ENCODE data around the gene SUSD6. TPM values are rescaled to one million over a fixed set of nuclear protein-coding genes. Genes with fewer than 3 reads are reported as not detected.

SUSD6 gene
- total and polyA plus RNA-seq, 12 donors, result 5.9 to 46.3 (median 25.2) TPM

DNA sequence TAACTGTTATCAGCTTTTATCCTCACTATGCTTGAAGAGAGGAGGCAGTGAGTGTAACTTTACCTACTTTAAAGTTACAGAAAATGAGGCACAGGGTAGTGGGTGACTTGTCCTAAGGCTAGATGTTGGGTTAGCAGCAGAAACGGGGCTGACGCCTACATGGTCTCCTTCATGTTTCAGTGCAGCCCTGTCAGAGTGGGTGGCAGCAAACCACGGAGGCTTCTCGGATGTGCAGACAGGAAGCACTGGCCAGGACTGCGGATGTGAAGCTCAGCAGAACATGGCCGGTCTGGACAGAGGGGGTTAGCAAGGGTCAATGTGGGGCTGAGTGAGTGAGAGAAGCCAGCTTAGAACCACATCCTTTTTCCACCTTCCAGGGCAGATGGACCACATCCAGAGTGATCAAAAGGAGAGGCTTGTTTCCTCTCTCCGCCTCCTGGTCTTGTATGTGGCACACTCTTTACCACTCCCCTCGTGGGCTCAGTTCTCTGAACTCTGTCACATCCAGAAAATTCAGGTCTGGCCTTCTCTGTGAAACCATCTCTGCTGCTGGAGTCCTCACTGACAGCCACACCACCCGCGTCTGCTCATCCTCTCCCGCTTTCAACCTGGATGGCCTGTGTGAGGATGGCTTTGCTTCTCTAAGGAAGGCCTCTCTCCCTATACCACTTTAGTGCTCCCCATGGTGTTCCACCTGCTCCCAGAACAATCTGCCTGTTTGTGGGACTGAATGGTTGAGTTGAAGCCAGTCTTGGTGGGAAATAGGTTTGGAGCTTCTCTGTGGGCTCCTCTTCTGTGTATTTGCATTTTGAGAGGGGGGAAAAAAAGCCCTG, 14.1 kb downstream of the SUSD6 start:
- peak overlapping the region in 8 of 10 donors; percentile 10 to 72 (median 22) for H3K27ac ChIP-seq
- intact Hi-C loops (cut with DNase I), result no loop called here
- ATAC-seq, result peak; percentile 76 to 92 (median 85)

DNA sequence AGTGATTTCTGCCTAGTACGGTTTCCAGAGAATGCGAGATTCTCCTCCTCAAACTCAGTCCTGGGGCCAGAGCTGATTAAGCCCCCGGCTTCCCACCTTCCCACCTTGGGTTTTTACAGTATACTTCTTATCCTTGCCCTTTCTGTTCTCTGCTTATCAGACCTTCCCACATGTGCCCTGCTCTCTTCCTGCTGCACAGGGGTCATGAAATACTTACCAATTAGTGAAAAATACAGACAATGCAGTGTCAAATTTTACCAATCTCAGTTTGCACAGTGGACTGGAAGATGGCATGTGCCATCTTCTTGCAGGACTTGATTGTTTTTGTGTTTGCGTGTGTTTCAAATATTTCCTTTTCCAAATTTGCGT, 14.7 kb downstream of the SUSD6 start:
- DNase-seq (no peak), ATAC-seq (no peak)
- Histone ChIP-seq H3K4me3 (no peak overlapping the region), H3K9me3 (no peaks in the 10 kb centered on the region), H3K27me3 (no peaks in the 10 kb centered on the region), H3K36me3 (no peaks in the 10 kb centered on the region), H3K27ac (peak overlapping the region in 5 of 10 donors; percentile 14 to 72 (median 32)), H3K4me1 (peaks cover 25 to 100% (median 97%) of the 10 kb centered on the region in 9 donors)
- intact Hi-C loops (cut with DNase I), result no loop called here
- WGBS, 2 donors, result 83 to 88% methylated on average over 5 of the region's 5 CpGs
- TF ChIP-seq, protein P1, sequence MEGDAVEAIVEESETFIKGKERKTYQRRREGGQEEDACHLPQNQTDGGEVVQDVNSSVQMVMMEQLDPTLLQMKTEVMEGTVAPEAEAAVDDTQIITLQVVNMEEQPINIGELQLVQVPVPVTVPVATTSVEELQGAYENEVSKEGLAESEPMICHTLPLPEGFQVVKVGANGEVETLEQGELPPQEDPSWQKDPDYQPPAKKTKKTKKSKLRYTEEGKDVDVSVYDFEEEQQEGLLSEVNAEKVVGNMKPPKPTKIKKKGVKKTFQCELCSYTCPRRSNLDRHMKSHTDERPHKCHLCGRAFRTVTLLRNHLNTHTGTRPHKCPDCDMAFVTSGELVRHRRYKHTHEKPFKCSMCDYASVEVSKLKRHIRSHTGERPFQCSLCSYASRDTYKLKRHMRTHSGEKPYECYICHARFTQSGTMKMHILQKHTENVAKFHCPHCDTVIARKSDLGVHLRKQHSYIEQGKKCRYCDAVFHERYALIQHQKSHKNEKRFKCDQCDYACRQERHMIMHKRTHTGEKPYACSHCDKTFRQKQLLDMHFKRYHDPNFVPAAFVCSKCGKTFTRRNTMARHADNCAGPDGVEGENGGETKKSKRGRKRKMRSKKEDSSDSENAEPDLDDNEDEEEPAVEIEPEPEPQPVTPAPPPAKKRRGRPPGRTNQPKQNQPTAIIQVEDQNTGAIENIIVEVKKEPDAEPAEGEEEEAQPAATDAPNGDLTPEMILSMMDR (IDR thresholded peaks at IDR 0.05), result no peak

More for the DNA sequence above, 14.1 kb downstream of the SUSD6 start:
- Histone ChIP-seq H3K9me3 (no peaks in the 10 kb centered on the region), H3K4me1 (peaks cover 25 to 100% (median 97%) of the 10 kb centered on the region in 9 donors), H3K27me3 (no peaks in the 10 kb centered on the region), H3K36me3 (no peaks in the 10 kb centered on the region), H3K4me3 (peak overlapping the region in 1 of 10 donors; percentile 3)
- TF ChIP-seq, protein P1 (IDR thresholded peaks at IDR 0.05), result no peak
- WGBS, 2 donors, result 38 to 41% methylated on average over 11 of the region's 11 CpGs
- DNase-seq, result peak; percentile 54 to 69

DNA sequence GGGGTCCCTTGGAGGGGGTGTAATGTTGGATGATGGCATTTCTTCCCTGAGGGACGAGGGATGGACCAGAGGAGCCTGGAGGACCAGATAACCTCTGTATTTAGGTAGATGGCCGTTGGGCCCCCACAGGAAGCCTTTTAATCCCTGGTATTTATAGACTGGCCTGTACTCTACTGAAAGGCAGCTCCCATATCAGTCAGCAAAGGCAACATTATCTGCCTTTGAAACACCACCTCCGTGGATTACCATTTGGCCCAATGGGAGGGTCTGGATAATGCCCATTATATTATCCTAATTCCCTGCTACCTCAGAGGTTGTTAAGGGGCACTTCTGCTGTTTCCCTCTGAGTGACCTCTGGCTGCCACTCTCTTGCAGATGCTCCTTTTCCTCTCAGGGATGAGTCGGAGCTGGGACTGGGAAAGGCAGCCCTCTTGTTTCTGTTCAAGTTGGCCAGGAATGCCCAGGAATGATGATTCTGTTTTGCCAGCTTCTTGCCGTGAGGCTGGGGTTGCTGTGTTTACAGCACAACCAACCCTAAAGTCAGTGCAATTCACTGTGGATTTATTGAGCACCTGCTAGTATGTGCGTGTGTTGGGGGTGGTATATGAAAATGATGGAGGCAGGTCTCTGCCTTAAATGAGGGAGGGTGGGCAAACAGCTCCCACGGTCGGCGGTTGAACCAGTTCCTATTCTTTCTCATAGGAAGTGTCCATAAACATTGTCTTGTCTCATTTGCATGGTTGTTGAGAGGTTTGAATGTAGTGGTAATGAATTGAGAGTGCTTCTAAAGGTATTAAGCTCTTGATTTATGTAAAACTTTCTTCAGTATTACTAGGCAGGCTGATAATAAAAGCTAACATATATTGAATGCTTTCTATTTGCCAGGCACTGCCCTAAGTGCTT, 18.1 kb downstream of the SUSD6 start:
- Histone ChIP-seq H3K4me1 (peaks cover 36 to 100% (median 98%) of the 10 kb centered on the region in 9 donors), H3K27me3 (no peaks in the 10 kb centered on the region), H3K27ac (peak overlapping the region in 7 of 10 donors; percentile 17 to 47 (median 31)), H3K36me3 (no peaks in the 10 kb centered on the region), H3K9me3 (no peaks in the 10 kb centered on the region), H3K4me3 (no peak overlapping the region)
- DNase-seq (no peak), ATAC-seq (peak in 4 of 8 donors; percentile 7 to 58 (median 44))
- TF ChIP-seq, protein P1 (IDR thresholded peaks at IDR 0.05), result no peak
- whole genome bisulfite sequencing, 2 donors, result 45 to 57% methylated on average over 9 of the region's 9 CpGs
- intact Hi-C loops (cut with DNase I), result loop anchor here in 1 of 10 donors (5.0 kb wide), 1 partner anchor 43 kb away; no protein-coding TSS in a partner anchor

DNA sequence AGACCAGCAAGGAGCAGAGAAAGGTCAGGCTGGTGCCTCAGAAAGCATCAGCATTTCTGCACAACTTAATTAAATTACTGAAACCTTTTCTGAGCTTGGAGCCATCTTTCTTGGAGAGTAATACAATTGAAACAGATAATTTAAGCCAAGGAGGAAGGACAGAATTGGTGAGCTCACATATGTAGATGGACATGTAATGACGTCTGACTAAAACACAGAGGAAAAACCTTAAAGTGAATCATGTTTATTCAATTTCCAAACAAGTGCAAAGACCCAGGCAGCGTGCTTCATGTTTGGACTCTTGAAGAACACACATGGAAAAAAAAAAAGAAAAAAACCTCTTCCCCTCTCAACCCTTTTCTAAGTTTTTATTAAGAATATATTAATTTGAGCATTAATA, 19.0 kb downstream of the SUSD6 start:
- intact Hi-C loops (cut with DNase I), result loop anchor here in 1 of 10 donors (5.0 kb wide), 1 partner anchor 42 kb away; no protein-coding TSS in a partner anchor
- Histone ChIP-seq H3K4me1 (peaks cover 37 to 100% (median 97%) of the 10 kb centered on the region in 9 donors), H3K27me3 (no peaks in the 10 kb centered on the region), H3K9me3 (no peaks in the 10 kb centered on the region), H3K4me3 (no peak overlapping the region), H3K27ac (peak overlapping the region in 3 of 10 donors; percentile 17 to 90 (median 18)), H3K36me3 (no peaks in the 10 kb centered on the region)
- TF ChIP-seq, protein P1 (IDR thresholded peaks at IDR 0.05), result no peak
- 64 to 67% methylated on average over 2 of the region's 2 CpGs for WGBS, 2 donors
- ATAC-seq (no peak), DNase-seq (no peak)
